Endothelial cell of umbilical vein (primary cell): ENCODE results near the gene PSMD13. TPM values are rescaled to one million over a fixed set of nuclear protein-coding genes. Genes with fewer than 3 reads are reported as not detected.

Experiments used
- BruUV-seq: library from RNA; stranded (reverse); fragments of 400-500 nt; replicated peaks from 2 replicates; lab custom pipeline; 2021; lab: Mats Ljungman, UMichigan
- CTCF ChIA-PET: fragments of 300-600, 350-600 bp; sonication (Branson Sonifier 250); formaldehyde crosslinking; loops from one replicate; lab custom pipeline; 2021; ENCODE audit warnings: antibody characterized with exemption, inconsistent platforms; lab: Charles Lee
- POLR2A ChIA-PET: fragments of 300-600, 350-600 bp; sonication (Branson Sonifier 250); formaldehyde crosslinking; loops from one replicate; lab custom pipeline; 2021; ENCODE audit warnings: antibody characterized with exemption, inconsistent platforms; lab: Charles Lee
- DNase-seq: peaks from one replicate; pipeline ENCODE4 v3.0.0-alpha.2; 2011; ENCODE audit warnings: low read depth, low spot score
- FAIRE-seq: peaks from 2 replicates; lab custom pipeline; 2011; peaks lifted over from hg19 to GRCh38; lab: Jason Lieb, UNC
- H2AFZ ChIP-seq: 2 replicates; pipeline ENCODE4 v1.6.0; 2012; ENCODE audit warnings: low read depth, low read length, control low read depth, inconsistent platforms
- H3K27ac ChIP-seq: 2 replicates; pipeline ENCODE4 v1.5.1; 2011; ENCODE audit warnings: low read depth, mild to moderate bottlenecking, control low read depth, low read length, moderate library complexity; ENCODE audit not compliant: insufficient read depth
- H3K27me3 ChIP-seq, 2 experiments: 2 replicates each; pipeline versions ENCODE4 v1.6.0 to v1.6.1; 2011; ENCODE audit warnings: low read length in 2 of 2, mixed read lengths in 1 of 2; ENCODE audit not compliant: control insufficient read depth in 2 of 2, insufficient read depth in 2 of 2
- H3K36me3 ChIP-seq, 2 experiments: 2 replicates in 1 of 2; 3 replicates in 1 of 2; pipeline ENCODE4 v1.5.1; 2011; ENCODE audit warnings: low read length in 2 of 2, mild to moderate bottlenecking in 1 of 2, moderate library complexity in 1 of 2; ENCODE audit not compliant: control insufficient read depth in 2 of 2, insufficient read depth in 2 of 2; ENCODE audit errors: extremely low read depth in 1 of 2
- H3K4me1 ChIP-seq: 3 replicates; pipeline ENCODE4 v1.5.1; 2011; ENCODE audit warnings: mild to moderate bottlenecking, low read length; ENCODE audit not compliant: control insufficient read depth, insufficient read depth; ENCODE audit errors: extremely low read depth
- H3K4me2 ChIP-seq: 2 replicates; pipeline ENCODE4 v1.6.1; 2011; ENCODE audit warnings: low read length, control low read depth, mixed read lengths; ENCODE audit not compliant: insufficient read depth
- H3K4me3 ChIP-seq, 3 experiments: fragments of 200-600 bp in 1 of 3; sonication (generic), shearing (Covaris generic) in 1 of 3; replicated peaks in 1 of 3; 2 replicates each; pipeline ENCODE4 v1.5.1; 2011 to 2016; ENCODE audit warnings: control low read depth in 3 of 3, low read length in 3 of 3, mild to moderate bottlenecking in 2 of 3, inconsistent platforms in 1 of 3, low read depth in 1 of 3, moderate library complexity in 1 of 3; ENCODE audit not compliant: insufficient read depth in 1 of 3
- H3K79me2 ChIP-seq: 2 replicates; pipeline ENCODE4 v1.6.0; 2012; ENCODE audit warnings: low read length, inconsistent platforms; ENCODE audit not compliant: control insufficient read depth, insufficient read depth
- H3K9ac ChIP-seq: replicated peaks from 2 replicates; pipeline ENCODE3; 2011; ENCODE audit warnings: low read length, control low read depth; ENCODE audit not compliant: insufficient read depth; ENCODE audit errors: extremely low read depth
- H3K9me1 ChIP-seq: replicated peaks from 3 replicates; pipeline ENCODE4 v1.6.0; 2011; ENCODE audit warnings: mild to moderate bottlenecking, low read length; ENCODE audit not compliant: control insufficient read depth, insufficient read depth; ENCODE audit errors: extremely low read depth
- H3K9me3 ChIP-seq: replicated peaks from 2 replicates; pipeline ENCODE4 v1.5.1; 2012; ENCODE audit warnings: low read length, inconsistent platforms; ENCODE audit not compliant: control insufficient read depth, insufficient read depth
- H4K20me1 ChIP-seq: replicated peaks from 2 replicates; pipeline ENCODE3; 2011; ENCODE audit warnings: mild to moderate bottlenecking, low read length; ENCODE audit not compliant: control insufficient read depth, insufficient read depth; ENCODE audit errors: extremely low read depth
- EZH2 ChIP-seq: IDR thresholded peaks from 2 replicates; pipeline ENCODE4 v1.6.1; 2012; ENCODE audit warnings: borderline replicate concordance, low read depth, mild to moderate bottlenecking, moderate library complexity, low read length, inconsistent platforms; ENCODE audit not compliant: severe bottlenecking
- FOS ChIP-seq: IDR thresholded peaks from 2 replicates; pipeline ENCODE4 v1.6.1; 2011; ENCODE audit warnings: mild to moderate bottlenecking, low read length, moderate library complexity, borderline replicate concordance; ENCODE audit not compliant: insufficient read depth
- GATA2 ChIP-seq: IDR thresholded peaks from 2 replicates; pipeline ENCODE4 v1.7.0; 2011; ENCODE audit warnings: low read depth, mild to moderate bottlenecking, moderate library complexity, mixed read lengths, low read length; ENCODE audit not compliant: insufficient read length, insufficient read depth
- JUN ChIP-seq: IDR thresholded peaks from 2 replicates; pipeline ENCODE4 v1.6.1; 2011; ENCODE audit warnings: borderline replicate concordance, low read depth; ENCODE audit not compliant: insufficient read length, insufficient read depth
- MYC ChIP-seq: IDR thresholded peaks from one replicate; pipeline ENCODE4 v1.6.1; 2011; ENCODE audit warnings: mild to moderate bottlenecking, low read depth, low read length
- POLR2A ChIP-seq: IDR thresholded peaks from 2 replicates; pipeline ENCODE4 v1.6.1; 2012; ENCODE audit warnings: low read depth, mild to moderate bottlenecking, control low read depth, low read length
- POLR2AphosphoS5 ChIP-seq: IDR thresholded peaks from 2 replicates; pipeline ENCODE4 v1.6.1; 2012; ENCODE audit warnings: low read depth, mild to moderate bottlenecking, control low read depth, low read length, moderate library complexity; ENCODE audit not compliant: insufficient read depth
- dilution Hi-C: fragments of 300-500 bp; cut with MboI; formaldehyde crosslinking; loops from one replicate; pipeline ENCODE4 v1.15.0; 2019; ENCODE audit warnings: low sequenced_read_pairs; ENCODE audit not compliant: extremely low pct_ligation_motif_present
- intact Hi-C: fragments of 100-400 bp; cut with micrococcal nuclease; formaldehyde crosslinking; loops from one replicate; pipeline ENCODE4 v1.10.0; 2022
- polyA plus RNA-seq, 4 experiments: library from polyadenylated mRNA; depleted of rRNA in 3 of 4; stranded (reverse) in 3 of 4; unstranded in 1 of 4; fragments of >200 nt; gene quantifications; 2 replicates each; pipeline versions ENCODE4 v1.2.1 to v1.2.3, GENCODE V29; 2011 to 2012; ENCODE audit warnings: missing spikeins in 1 of 4
- total RNA-seq: library from RNA; stranded (reverse); gene quantifications from 2 replicates; pipeline ENCODE4 v1.2.3, GENCODE V29; 2021
- TF ChIP-seq, protein P1 (sequence below): IDR thresholded peaks from 2 replicates; pipeline ENCODE4 v1.6.1; 2011; ENCODE audit not compliant: insufficient read depth, insufficient read length
- TF ChIP-seq, protein P2 (sequence below), 2 donors: IDR thresholded peaks; 1 replicate in 1 of 2; 2 replicates in 1 of 2; pipeline ENCODE4 v1.5.1; 2011; ENCODE audit warnings: low read length in 2 of 2, mild to moderate bottlenecking in 2 of 2, moderate library complexity in 2 of 2, control low read depth in 1 of 2, inconsistent platforms in 1 of 2, low read depth in 1 of 2; ENCODE audit not compliant: insufficient read depth in 1 of 2; ENCODE audit errors: extremely low read depth in 1 of 2

The PSMD13 gene
- total and polyA plus RNA-seq, 2 donors (not counting 3 experiments of a cell fraction or from before 2014, with no cell fraction given) = 168 to 214 TPM

DNA sequence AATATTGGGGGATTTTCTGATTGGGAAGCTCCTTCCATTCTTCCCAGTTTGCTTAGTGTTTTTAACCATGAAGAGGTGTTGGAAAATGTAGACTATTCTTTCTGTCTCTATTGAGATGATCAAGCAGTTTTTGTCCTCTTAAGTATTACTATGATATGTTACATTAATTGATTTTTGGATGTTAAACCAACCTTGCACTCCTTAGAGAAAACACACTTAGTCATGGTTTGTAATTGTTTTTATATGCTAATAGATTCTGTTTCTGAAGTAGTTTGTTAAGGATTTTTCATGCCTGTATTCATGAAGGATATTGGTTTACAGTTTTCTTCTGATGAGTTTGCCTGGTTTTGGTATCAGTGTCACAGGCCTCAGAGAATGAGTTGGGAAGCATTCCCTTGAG lies 39.4 kb downstream of the PSMD13 start:
- Histone ChIP-seq H3K27me3 (peaks cover 36 to 57% of the 10 kb centered on the region in 2 experiments), H2AFZ (no peak overlapping the region), H3K9me1 (no peaks in the 10 kb centered on the region), H4K20me1 (no peaks in the 10 kb centered on the region), H3K36me3 (no peaks in the 10 kb centered on the region), H3K4me2 (no peak overlapping the region), H3K79me2 (no peaks in the 10 kb centered on the region), H3K9me3 (no peaks in the 10 kb centered on the region), H3K4me3 (no peak overlapping the region), H3K9ac (no peak overlapping the region), H3K4me1 (no peaks in the 10 kb centered on the region), H3K27ac (no peak overlapping the region)
- ChIA-PET CTCF (interaction anchor here (1.8 kb wide), 1 partner anchor 25 kb away, joined by 12 read pairs; no protein-coding TSS in a partner anchor), POLR2A (no interaction called here)
- intact Hi-C loops = no loop called here
- FAIRE-seq (no peak), DNase-seq (no peak)
- TF ChIP-seq GATA2 (no peak), POLR2AphosphoS5 (no peak), POLR2A (no peak), EZH2 (no peak), FOS (no peak), MYC (no peak), JUN (no peak)
- TF ChIP-seq, protein P1, sequence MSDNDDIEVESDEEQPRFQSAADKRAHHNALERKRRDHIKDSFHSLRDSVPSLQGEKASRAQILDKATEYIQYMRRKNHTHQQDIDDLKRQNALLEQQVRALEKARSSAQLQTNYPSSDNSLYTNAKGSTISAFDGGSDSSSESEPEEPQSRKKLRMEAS = no peak
- TF ChIP-seq, protein P2, sequence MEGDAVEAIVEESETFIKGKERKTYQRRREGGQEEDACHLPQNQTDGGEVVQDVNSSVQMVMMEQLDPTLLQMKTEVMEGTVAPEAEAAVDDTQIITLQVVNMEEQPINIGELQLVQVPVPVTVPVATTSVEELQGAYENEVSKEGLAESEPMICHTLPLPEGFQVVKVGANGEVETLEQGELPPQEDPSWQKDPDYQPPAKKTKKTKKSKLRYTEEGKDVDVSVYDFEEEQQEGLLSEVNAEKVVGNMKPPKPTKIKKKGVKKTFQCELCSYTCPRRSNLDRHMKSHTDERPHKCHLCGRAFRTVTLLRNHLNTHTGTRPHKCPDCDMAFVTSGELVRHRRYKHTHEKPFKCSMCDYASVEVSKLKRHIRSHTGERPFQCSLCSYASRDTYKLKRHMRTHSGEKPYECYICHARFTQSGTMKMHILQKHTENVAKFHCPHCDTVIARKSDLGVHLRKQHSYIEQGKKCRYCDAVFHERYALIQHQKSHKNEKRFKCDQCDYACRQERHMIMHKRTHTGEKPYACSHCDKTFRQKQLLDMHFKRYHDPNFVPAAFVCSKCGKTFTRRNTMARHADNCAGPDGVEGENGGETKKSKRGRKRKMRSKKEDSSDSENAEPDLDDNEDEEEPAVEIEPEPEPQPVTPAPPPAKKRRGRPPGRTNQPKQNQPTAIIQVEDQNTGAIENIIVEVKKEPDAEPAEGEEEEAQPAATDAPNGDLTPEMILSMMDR (IDR thresholded peaks at IDR 0.05; ENCODE audit: extremely low read depth in 1 of 2, insufficient read depth in 1 of 2, low read depth in 1 of 2, low read length in 2 of 2) = no peak
- dilution Hi-C loops = no loop called here
- no TSS peak for BruUV-seq
